Astrocyte (in vitro differentiated cells and primary cell): ENCODE measurements around the gene CDH13.

Experiments
- EZH2 ChIP-seq: IDR thresholded peaks from 2 replicates; pipeline ENCODE4 v1.6.1; 2012; ENCODE audit warnings: mild to moderate bottlenecking, low read length, inconsistent platforms; ENCODE audit not compliant: insufficient read depth
- TF ChIP-seq, protein P1 (sequence below): IDR thresholded peaks from 2 replicates; pipeline ENCODE4 v1.5.1; 2011; ENCODE audit warnings: low read depth, mild to moderate bottlenecking, inconsistent platforms, low read length, moderate library complexity; ENCODE audit not compliant: insufficient read depth

DNA sequence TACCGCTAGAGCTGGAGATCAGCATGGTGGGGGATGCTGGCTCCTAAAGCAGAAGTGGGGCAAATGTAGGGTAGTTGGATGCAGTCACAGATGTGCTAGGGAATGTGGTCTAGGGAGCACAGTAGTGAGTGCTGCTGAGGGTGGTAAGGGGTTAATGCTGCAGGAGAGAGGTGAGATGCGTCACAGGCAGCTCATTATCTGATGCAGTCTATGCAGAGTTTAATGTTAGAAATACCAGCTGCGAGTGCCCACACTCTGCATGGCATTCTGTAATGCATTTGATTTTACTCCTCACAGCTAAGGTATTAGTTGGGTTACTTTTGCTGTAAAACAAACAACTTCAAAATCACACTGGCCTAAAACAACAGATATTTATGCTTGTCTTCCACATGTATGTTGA lies 689.7 kb downstream of the CDH13 start:
- TF ChIP-seq, protein P1, sequence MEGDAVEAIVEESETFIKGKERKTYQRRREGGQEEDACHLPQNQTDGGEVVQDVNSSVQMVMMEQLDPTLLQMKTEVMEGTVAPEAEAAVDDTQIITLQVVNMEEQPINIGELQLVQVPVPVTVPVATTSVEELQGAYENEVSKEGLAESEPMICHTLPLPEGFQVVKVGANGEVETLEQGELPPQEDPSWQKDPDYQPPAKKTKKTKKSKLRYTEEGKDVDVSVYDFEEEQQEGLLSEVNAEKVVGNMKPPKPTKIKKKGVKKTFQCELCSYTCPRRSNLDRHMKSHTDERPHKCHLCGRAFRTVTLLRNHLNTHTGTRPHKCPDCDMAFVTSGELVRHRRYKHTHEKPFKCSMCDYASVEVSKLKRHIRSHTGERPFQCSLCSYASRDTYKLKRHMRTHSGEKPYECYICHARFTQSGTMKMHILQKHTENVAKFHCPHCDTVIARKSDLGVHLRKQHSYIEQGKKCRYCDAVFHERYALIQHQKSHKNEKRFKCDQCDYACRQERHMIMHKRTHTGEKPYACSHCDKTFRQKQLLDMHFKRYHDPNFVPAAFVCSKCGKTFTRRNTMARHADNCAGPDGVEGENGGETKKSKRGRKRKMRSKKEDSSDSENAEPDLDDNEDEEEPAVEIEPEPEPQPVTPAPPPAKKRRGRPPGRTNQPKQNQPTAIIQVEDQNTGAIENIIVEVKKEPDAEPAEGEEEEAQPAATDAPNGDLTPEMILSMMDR = no peak
- no peak for TF ChIP-seq EZH2
